Measurements from ENCODE around the gene LETMD1.

Gene LETMD1

GRCh38 chr12:51025836-51026638, 22.1 kb upstream of the LETMD1 start, which contains the start of gene SLC11A2:
TSS of gene SLC11A2 (minus strand) at chr12:51026384. CDS start at chr12:51010728, 15,656 bp downstream.
- peak; percentile 79 for DNase-seq (ENCODE audit: low read depth)

GRCh38 chr12:51027342-51027835, 20.7 kb upstream of the LETMD1 start:
- DNase-seq (ENCODE audit: low read depth) = no peak

GRCh38 chr12:51028126-51028812, 19.9 kb upstream of the LETMD1 start:
- no peak for DNase-seq (ENCODE audit: low read depth)

GRCh38 chr12:51028813-51029150, 19.3 kb upstream of the LETMD1 start:
- DNase-seq (ENCODE audit: low read depth) = no peak

- no peak for DNase-seq (ENCODE audit: low read depth)
These were observed 15.1 kb upstream of the LETMD1 start for GRCh38 chr12:51033048-51033447.

GRCh38 chr12:51033457-51034089, 14.6 kb upstream of the LETMD1 start:
- no peak for DNase-seq (ENCODE audit: low read depth)

GRCh38 chr12:51036279-51036678, 11.8 kb upstream of the LETMD1 start:
- DNase-seq (ENCODE audit: low read depth) = no peak

- no peak for DNase-seq (ENCODE audit: low read depth)
These were observed 629 bp downstream of the LETMD1 start for GRCh38 chr12:51048661-51049251.

- no peak for DNase-seq (ENCODE audit: low read depth)
These were observed 1.4 kb downstream of the LETMD1 start for GRCh38 chr12:51049525-51049924.

- DNase-seq (ENCODE audit: low read depth) = no peak
These were observed 3.7 kb downstream of the LETMD1 start for GRCh38 chr12:51051787-51052186.

GRCh38 chr12:51055060-51055459, 6.9 kb downstream of the LETMD1 start:
- no peak for DNase-seq (ENCODE audit: low read depth)

GRCh38 chr12:51056242-51056641, 8.1 kb downstream of the LETMD1 start:
- no peak for DNase-seq (ENCODE audit: low read depth)

- no peak for DNase-seq (ENCODE audit: low read depth)
These were observed 11.0 kb downstream of the LETMD1 start for GRCh38 chr12:51059086-51059485.

- no peak for DNase-seq (ENCODE audit: low read depth)
These were observed 14.7 kb downstream of the LETMD1 start for GRCh38 chr12:51062631-51063397.

- DNase-seq (ENCODE audit: low read depth) = no peak
These were observed 17.4 kb downstream of the LETMD1 start for GRCh38 chr12:51065530-51065929.

GRCh38 chr12:51067229-51067628, 19.1 kb downstream of the LETMD1 start:
- DNase-seq (ENCODE audit: low read depth) = no peak

GRCh38 chr12:51067771-51068170, 19.6 kb downstream of the LETMD1 start:
- DNase-seq (ENCODE audit: low read depth) = no peak

GRCh38 chr12:51070004-51070403, 21.9 kb downstream of the LETMD1 start:
- DNase-seq (ENCODE audit: low read depth) = no peak

GRCh38 chr12:51071663-51072062, 23.5 kb downstream of the LETMD1 start:
- no peak for DNase-seq (ENCODE audit: low read depth)

- no peak for DNase-seq (ENCODE audit: low read depth)
These were observed 27.3 kb downstream of the LETMD1 start for GRCh38 chr12:51075390-51075789.

- DNase-seq (ENCODE audit: low read depth) = no peak
These were observed 28.3 kb downstream of the LETMD1 start for GRCh38 chr12:51076236-51076930.

All from stimulated activated CD8-positive, alpha-beta memory T cell treated with anti-CD3 and anti-CD28 coated beads, Interleukin-12 subunit alpha, Interleukin-12 subunit beta, amount 100 ng/mL, for 1 hour (primary cell).